Kidney (tissue), 14 donors: ENCODE data around the gene BCKDHA. TPM values are rescaled to one million over a fixed set of nuclear protein-coding genes. Genes with fewer than 3 reads are reported as not detected.

Experiments
- DNase-seq, 5 donors: peaks; one replicate each; pipeline ENCODE4 v3.0.0-alpha.2; 2013 to 2020
- FAIRE-seq: peaks from 2 replicates; lab custom pipeline; 2012; peaks lifted over from hg19 to GRCh38; lab: Jason Lieb, UNC
- H3K27ac ChIP-seq, 2 donors: one replicate each; pipeline ENCODE4 v1.7.0; 2013; ENCODE audit warnings: low read depth in 2 of 2, low read length in 2 of 2, inconsistent platforms in 1 of 2
- H3K27me3 ChIP-seq: one replicate; pipeline ENCODE4 v1.7.1; 2013; ENCODE audit warnings: low read length, inconsistent platforms; ENCODE audit not compliant: control insufficient read depth, insufficient read depth
- H3K36me3 ChIP-seq, 3 donors: one replicate each; pipeline versions ENCODE4 v1.7.0 to v1.7.1; 2013; ENCODE audit warnings: low read length in 3 of 3, control low read depth in 1 of 3, inconsistent platforms in 1 of 3; ENCODE audit not compliant: insufficient read depth in 3 of 3, control insufficient read depth in 2 of 3
- H3K4me1 ChIP-seq, 3 donors: one replicate each; pipeline versions ENCODE4 v1.7.0 to v1.7.1; 2013; ENCODE audit warnings: low read length in 3 of 3, inconsistent platforms in 1 of 3, low read depth in 1 of 3; ENCODE audit not compliant: control insufficient read depth in 2 of 3, insufficient read depth in 2 of 3
- H3K4me3 ChIP-seq, 3 donors: one replicate each; pipeline versions ENCODE4 v1.7.0 to v1.8.1; 2013; ENCODE audit warnings: low read length in 3 of 3, control low read depth in 1 of 3, inconsistent platforms in 1 of 3
- H3K9ac ChIP-seq, 3 donors: one replicate each; pipeline versions ENCODE4 v1.7.0 to v1.7.1; 2013; ENCODE audit warnings: low read length in 3 of 3, control low read depth in 1 of 3, inconsistent platforms in 1 of 3
- H3K9me3 ChIP-seq, 3 donors: one replicate each; pipeline versions ENCODE4 v1.7.0 to v1.7.1; 2013; ENCODE audit warnings: low read length in 3 of 3, control low read depth in 1 of 3, inconsistent platforms in 1 of 3; ENCODE audit not compliant: control insufficient read depth in 2 of 3, insufficient read depth in 1 of 3
- CTCF ChIP-seq: IDR thresholded peaks from 3 replicates; pipeline ENCODE4 v1.5.1; 2012; ENCODE audit warnings: mild to moderate bottlenecking, moderate library complexity, borderline replicate concordance; ENCODE audit not compliant: insufficient read depth; ENCODE audit errors: extremely low read depth
- intact Hi-C: fragments of 100-400 bp; cut with DNase I; formaldehyde crosslinking; loops from one replicate; pipeline ENCODE4 v1.11.1; 2022
- polyA plus RNA-seq: library from polyadenylated mRNA; stranded (reverse); fragments of 350-450 nt; fragmentation: Illumina TruSeq; extraction: RNeasy Lipid Tissue Mini Kit (QIAGEN cat#74804); gene quantifications from one replicate; pipeline ENCODE4 v1.2.3, GENCODE V29; 2014; ENCODE audit warnings: low read depth, low replicate concordance; ENCODE audit not compliant: insufficient read depth
- total RNA-seq: library from RNA; stranded (reverse); fragmentation: NEBNext Ultra II Directional; extraction: Animal tissue kit (Norgen Biotek cat#: 25700); gene quantifications from one replicate; pipeline ENCODE4 v1.2.1, GENCODE V29; 2021
- donor health status: control.
- donor health status: control.
- donor health status: control.
- donor health status: control.
- donor health status: control.
- donor health status: DM: yes; HTN: yes; CAD: no.
- donor health status: Normal renal cell carcinoma (clear cell type).

The BCKDHA gene
- total and polyA plus RNA-seq, 2 donors from 2014 or later = 30.9 to 72.2 TPM

- intact Hi-C loops = no loop called here
These were observed 29.5 kb downstream of the BCKDHA start, which contains the start of gene B3GNT8 for GRCh38 chr19:41426952-41427646. TSS of gene B3GNT8 (minus strand) at chr19:41427374. CDS start at chr19:41426778, 596 bp downstream.

DNA sequence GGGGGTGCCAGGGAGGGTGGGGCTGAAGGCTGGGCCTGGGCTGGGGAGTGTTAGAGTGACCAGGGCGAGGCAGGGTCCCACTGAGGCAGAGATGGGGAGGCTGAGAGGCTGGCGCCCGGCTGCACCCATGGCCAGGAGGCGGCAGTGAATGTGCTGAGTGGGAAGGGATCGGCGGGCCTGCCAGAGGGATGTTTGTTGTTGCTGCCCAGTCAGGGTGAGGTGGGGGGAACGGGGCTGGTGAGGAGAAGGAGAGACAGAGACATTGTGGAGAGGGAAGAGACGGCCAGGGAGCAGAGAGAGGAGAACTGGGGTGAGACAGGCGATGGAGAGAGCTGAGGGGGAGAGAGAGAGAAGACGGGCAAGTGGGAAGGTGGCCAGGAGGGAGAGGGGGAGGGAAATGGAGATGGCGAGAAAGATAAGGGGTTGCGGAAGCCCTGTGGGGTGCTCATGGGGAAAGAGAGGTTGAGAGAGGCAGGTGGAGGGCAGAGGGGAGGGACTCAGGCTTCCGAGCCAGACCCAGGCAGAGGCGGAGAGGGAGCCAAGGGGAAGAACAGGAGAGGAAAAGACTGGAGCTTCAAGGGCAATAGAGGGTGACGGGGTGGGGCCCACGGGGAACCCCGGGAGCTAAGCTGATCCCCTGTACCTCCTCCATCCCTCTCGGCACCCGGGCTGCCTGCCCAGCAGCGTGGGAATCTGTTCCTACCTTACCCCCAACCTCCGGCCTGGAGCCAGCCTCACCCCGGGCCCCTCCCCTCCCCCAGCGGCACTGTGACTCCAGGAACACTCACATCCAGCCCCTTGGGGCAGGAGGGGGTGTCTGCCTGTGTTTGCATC, 30.2 kb downstream of the BCKDHA start:
- peak overlapping the region; percentile 79 to 85 for H3K27ac ChIP-seq
- TF ChIP-seq CTCF = no peak
- no peaks in the 10 kb centered on the region for H3K9me3 ChIP-seq
- peak overlapping the region in 1 of 3 donors; percentile 61 for H3K9ac ChIP-seq
- no peak for FAIRE-seq
- peaks cover 0 to 34% (median 9%) of the 10 kb centered on the region in 3 donors for H3K4me1 ChIP-seq
- H3K36me3 ChIP-seq = peaks cover 3 to 25% (median 9%) of the 10 kb centered on the region in 3 donors
- intact Hi-C loops = no loop called here
- peak overlapping the region in 2 of 3 donors; percentile 33 to 43 for H3K4me3 ChIP-seq
- DNase-seq = peak in 4 of 5 donors; percentile 38 to 85 (median 55)
- H3K27me3 ChIP-seq = no peaks in the 10 kb centered on the region

More at GRCh38 chr19:41426952-41427646, 29.5 kb downstream of the BCKDHA start, which contains the start of gene B3GNT8:
- H3K4me1 ChIP-seq = peaks cover 0 to 29% (median 9%) of the 10 kb centered on the region in 3 donors
- FAIRE-seq = no peak
- no peak for TF ChIP-seq CTCF
- DNase-seq = peak; percentile 88 to 95 (median 90)
- H3K4me3 ChIP-seq = peak within 1 kb of the TSS; percentile 21 to 66 (median 55)
- no peaks in the 10 kb centered on the region for H3K27me3 ChIP-seq
- H3K9ac ChIP-seq = peak within 1 kb of the TSS in 2 of 3 donors; percentile 90 to 91
- peak within 1 kb of the TSS; percentile 79 to 85 for H3K27ac ChIP-seq
- H3K36me3 ChIP-seq = peaks cover 0 to 25% (median 11%) of the 10 kb centered on the region in 3 donors
- no peaks in the 10 kb centered on the region for H3K9me3 ChIP-seq

DNA sequence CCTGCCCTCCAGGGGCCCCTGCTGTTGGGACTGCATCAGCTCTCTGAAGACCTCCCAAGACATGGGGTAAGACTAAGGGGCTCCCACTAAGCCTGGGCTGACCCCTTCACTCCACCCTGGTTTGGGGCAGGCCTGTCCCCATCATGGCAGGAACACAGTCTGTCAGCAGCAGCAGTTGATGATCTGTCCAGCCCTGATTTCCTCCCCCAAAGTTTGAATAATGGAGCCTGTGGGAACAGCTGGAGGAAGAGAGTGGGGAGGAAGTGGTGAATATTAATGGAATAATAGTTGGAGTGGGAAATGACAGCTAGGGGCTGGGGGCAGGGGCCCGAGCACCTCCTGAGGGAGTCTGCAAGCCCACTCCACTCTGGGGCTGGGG, 30.9 kb downstream of the BCKDHA start:
- Histone ChIP-seq H3K9me3 (no peaks in the 10 kb centered on the region), H3K27me3 (no peaks in the 10 kb centered on the region), H3K9ac (peak overlapping the region in 1 of 3 donors; percentile 61), H3K36me3 (peaks cover 3 to 22% (median 9%) of the 10 kb centered on the region in 3 donors), H3K4me1 (peaks cover 0 to 34% (median 9%) of the 10 kb centered on the region in 3 donors), H3K4me3 (peak overlapping the region in 1 of 3 donors; percentile 43), H3K27ac (peak overlapping the region; percentile 60 to 79)
- intact Hi-C loops = no loop called here
- FAIRE-seq = no peak
- TF ChIP-seq CTCF = no peak
- peak in 1 of 5 donors; percentile 33 for DNase-seq
